ENCODE measurements around the gene ANKFY1.
"Not testable (repeated sequence)": the region's sequence is repeated elsewhere in the genome, so short reads cannot be mapped to it uniquely, and the experiment has no call there.

ANKFY1 gene

DNA sequence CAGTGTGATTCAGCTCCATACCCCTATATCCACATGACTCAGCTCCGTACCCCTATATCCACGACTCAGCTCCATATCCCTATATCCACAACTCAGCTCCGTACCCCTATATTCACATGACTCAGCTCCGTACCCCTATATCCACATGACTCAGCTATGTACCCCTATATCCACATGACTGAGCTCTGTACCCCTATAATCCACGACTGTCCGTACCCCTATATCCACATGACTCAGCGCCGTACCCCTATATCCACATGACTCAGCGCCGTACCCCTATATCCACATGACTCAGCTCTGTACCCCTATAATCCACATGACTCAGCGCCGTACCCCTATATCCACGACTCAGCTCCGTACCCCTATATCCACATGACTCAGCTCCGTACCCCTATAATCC, 104.0 kb downstream of the ANKFY1 start:
- no peak for DNase-seq (ENCODE audit: low read depth in 3 of 3, low spot score in 1 of 3)

DNA sequence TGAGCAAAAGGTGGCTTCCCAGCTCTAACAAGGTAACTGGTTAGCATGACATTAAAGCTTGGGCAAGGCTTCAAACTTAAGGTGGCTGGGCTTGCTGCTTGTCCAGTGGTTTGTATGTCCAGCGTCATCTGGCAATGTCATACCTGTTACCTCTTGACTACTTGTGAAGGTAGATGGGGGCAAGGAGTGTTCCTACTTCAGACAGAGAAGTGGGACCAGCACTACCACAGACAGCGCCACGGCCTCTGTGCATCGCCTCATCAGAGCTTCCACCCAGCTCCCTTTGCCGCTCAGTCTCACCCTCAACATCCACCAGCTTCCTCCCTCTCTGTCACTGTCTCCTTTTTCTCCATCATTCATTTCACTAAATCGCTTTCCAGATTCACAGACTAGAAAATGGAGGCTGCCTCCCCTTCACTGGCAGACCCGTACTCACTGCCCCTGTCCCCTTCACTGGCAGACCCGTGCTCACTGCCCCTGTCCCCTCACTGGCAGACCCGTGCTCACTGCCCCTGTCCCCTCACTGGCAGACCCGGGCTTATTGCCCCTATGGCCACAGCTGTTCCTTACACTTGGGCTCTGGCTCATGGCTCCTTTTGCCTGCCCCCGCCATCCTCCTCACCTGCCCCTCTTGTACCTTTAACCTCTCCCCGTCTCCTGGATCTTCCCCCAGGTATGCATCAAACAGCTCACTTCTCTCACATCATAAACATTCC, 106.0 kb downstream of the ANKFY1 start:
- no peak for DNase-seq (ENCODE audit: low read depth in 3 of 3, low spot score in 1 of 3)

DNA sequence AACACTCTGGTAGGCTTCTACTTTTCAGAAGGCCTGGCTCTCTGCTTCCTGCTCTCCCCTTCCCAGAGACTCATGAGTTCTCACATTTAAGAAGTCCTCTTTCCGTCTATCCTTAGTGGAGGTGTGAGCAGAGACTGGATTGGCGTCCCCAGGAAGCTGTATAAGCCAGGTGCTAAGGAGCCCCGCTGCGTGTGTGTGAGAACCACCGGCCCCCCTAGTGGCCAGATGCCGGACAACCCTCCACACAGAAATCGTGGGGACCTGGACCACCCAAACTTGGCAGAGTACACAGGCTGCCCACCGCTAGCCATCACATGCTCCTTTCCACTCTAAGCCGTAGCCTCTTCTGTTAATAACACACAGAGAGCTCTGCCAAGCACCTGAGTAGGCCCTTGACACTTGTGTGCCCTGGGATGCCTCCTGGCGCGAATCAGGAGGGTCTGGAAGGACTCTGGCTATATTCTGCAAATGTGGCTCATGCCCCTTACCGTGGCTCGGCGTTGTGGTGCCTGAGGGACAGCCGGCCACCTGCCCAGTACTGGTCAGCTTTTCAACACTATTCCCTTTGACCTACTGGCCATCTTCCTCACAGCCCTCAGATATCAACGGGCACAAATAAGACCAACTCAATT, 106.9 kb downstream of the ANKFY1 start:
- no peak for DNase-seq (ENCODE audit: low read depth in 3 of 3, low spot score in 1 of 3)

DNA sequence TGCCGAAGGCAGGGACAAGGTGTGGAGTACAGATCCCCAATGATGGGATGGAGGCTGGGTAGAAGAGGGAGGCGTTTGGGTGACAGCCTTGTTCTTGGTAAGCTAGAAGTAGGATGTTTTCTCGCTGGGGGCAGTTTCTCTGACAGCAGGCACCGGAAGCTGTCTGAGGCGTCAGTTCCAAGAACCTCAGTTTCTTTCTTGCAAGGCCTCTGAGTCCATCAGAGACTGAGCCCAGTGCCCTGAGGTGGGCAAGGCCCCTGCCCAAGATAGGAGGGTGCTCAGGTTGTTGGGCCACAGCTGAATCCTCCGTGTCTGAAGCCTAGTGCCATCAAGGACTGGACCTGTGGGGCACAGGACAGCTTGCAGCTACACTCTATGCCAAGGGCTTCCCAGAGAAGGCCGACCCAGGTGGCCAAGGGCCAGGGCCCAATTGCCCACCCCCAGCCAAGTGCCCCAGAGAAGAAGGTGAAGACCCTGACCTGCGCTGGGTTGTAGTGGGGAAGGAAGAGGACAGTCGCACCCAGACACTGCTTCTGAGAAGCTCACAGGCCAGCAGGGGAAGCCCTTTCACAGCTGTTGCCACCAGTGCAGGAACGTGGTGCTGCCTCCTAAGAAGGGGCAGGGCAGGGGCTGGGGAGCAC, 107.7 kb downstream of the ANKFY1 start:
- no peak for DNase-seq (ENCODE audit: low read depth in 3 of 3, low spot score in 1 of 3)

DNA sequence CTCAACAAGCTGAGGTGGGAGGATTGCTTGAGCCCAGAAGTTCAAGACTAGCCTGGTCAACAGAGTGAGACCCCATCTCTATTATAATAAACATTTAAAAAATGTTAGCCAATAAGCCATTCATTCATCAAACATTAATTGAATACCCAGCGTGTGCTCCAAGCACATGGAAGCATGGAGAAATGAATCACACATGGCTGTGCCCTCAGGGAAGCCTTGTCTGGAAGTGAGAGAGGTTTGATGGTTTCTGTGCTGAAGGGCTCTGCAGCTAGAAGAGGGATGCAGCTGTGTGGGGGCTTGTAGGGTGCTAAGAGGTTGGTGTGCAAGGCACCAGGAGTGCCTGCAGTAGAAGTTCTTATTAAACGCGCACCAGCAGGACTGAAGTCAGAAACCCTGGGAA, 109.6 kb downstream of the ANKFY1 start:
- DNase-seq (ENCODE audit: low read depth in 3 of 3, low spot score in 1 of 3): no peak

DNA sequence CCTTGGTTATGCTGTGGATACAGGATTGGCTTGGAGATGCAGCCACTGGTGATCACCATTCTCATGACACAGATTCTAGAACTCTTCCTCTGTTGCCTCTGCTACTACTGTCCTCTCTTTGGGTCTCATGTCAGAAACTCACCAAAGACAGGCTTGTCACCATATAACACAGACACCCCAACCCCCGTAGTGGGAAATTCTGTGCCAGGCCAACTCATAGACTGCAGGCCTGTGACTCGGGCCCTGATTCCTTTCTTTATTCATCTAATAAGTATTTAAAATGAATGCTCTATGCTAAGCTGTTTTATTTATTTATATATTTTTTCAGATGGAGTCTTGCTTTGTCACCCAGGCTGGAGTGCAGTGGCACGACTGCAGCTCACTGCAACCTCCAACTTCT, 111.3 kb downstream of the ANKFY1 start:
- DNase-seq (ENCODE audit: low read depth in 3 of 3, low spot score in 1 of 3): no peak

DNA sequence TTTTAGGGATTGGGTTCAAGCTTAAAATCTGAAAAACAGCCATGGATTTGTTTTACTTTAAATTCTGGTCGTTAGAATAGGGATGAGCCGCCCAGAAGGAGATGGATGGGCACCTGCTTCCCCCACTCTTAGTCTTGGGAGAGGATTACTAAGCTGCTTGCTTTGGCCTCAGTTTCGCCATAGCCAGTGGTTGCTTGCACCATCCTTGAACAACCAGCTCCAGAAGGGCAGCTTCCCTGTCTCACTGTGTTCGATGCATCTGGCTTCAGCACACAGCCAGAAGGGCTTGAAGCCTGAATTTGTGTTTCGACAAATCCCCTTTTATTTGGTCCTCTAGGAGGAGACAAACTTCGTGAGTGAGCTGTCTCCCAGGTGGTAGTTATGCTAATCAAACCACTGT, 113.7 kb downstream of the ANKFY1 start:
- no peak for DNase-seq (ENCODE audit: low read depth in 3 of 3, low spot score in 1 of 3)

DNA sequence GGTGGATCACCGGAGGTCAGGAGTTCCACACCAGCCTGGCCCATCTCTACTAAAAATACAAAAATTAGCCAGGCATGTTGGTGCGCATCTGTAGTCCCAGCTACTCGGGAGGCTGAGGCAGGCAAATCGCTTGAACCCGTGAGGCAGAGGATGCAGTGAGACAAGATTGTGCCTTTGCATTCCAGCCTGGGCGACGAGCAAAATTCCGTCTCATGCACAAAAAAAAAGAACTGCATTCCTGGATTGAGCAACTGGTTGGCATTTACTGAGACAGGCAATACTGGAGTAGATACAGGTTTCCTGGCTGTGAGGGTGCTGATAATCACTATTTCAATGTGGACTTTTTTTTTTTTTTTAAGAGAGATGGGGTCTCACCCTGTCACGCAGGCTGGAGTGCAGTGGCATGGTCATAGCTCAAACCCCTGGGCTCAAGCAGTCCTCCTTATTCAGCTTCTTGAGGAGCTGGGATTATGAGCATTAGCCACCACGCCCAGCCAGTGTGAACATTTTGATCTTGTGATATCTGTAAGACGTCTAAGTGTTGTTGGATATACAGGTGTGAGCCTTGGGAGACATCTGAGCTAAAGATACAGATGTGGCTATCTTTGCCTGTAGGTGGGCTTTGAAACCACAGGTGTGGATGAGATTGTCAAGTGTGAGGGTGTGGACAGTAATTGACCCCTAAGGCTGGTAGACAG, 115.0 kb downstream of the ANKFY1 start:
- DNase-seq (ENCODE audit: low read depth in 3 of 3, low spot score in 1 of 3): no peak

DNA sequence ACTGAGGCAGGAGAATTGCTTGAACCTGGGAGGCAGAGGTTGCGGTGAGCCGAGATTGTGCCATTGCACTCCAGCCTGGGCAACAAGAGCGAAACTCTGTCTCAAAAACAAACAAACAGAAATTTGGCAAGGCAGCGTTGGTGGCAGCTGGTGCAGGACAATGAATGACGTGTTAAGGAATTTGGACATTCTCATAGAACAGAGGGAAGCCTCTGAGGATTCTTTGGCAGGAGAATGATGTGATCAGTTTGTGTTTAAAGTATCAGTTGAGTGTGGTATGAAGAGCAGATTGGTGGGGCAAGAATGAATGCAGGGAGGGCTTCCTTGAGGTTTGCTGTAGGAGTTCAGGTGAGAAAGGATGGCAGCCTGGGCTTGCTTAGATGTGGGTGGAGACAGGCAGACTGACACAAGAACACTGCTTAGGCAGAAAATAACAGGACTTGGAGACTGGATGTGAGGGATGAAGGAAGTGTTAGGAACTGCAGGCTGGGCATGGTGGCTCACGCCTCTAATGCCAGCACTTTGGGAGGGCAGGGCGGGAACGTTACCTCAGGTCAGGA, 115.9 kb downstream of the ANKFY1 start:
- no peak for DNase-seq (ENCODE audit: low read depth in 3 of 3, low spot score in 1 of 3)

DNA sequence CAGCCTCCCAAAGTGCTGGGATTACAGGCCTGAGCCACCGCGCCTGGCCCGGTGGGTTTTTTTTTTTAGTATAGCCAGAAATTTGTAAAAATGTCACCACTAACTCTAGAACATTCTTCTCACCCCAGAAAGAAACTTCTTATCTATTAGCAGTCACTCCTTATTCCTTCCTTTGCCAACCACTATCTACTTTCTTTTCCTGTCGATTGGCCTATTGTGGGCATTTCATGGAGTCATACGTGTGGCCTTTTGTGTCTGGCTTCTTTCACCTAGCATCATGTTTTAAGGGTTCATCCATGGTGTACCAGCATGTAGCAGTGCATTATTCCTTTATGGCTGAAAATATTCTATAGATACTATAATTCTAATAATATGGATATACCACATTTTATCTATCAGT, 117.1 kb downstream of the ANKFY1 start:
- DNase-seq (ENCODE audit: low read depth in 3 of 3, low spot score in 1 of 3): no peak

DNA sequence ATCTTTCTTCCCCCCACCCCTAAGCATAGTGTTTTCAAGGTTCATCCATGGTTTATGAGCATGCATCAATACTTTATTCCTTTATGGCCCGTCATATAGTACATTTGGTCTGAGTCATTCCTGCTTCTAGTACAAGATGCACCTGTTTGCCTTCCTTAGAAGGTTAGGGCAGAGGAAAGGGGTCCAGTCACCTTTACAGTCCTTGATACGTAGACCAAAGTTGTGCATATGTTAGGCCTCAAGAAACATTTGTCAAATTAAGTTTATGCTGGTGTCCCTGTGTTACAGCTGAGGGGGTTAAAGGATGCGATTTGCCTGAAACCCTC, 119.4 kb downstream of the ANKFY1 start:
- DNase-seq (ENCODE audit: low read depth in 3 of 3, low spot score in 1 of 3): no peak

DNA sequence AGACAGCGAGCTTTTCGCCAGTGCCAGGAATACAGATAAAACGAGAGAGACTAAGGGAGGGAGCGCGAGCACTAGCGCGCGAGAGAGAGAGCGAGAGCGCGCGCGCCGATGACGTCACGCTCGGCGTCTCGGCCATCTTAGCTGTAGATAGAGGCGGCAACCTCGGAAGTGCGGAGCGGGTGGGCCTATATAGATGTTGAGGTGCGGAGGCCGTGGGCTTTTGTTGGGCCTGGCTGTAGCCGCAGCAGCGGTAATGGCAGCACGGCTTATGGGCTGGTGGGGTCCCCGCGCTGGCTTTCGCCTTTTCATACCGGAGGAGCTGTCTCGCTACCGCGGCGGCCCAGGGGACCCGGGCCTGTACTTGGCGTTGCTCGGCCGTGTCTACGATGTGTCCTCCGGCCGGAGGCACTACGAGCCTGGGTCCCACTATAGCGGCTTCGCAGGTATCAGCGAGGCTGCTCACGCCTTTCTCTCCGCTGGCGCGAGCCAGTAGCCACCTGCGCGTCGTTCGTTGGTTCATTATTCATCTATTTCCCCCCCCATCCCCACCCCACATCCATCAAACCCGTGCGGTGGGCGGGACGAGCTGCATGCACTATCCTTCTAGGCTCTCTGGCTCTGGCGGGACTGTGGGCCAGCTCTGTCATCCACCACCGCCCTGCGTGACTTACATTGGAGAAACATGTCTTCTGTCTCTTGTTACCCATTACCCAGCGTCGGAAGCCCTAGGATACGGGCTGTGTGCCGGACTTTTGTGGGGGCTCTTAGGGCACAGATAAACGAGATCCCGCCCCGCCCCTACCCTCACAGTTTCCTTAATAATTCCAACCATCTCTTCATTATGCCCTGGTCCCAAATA, 120.0 kb downstream of the ANKFY1 start:
- peak; percentile 70 to 78 (median 78) for DNase-seq (ENCODE audit: low read depth in 3 of 3, low spot score in 1 of 3)

DNA sequence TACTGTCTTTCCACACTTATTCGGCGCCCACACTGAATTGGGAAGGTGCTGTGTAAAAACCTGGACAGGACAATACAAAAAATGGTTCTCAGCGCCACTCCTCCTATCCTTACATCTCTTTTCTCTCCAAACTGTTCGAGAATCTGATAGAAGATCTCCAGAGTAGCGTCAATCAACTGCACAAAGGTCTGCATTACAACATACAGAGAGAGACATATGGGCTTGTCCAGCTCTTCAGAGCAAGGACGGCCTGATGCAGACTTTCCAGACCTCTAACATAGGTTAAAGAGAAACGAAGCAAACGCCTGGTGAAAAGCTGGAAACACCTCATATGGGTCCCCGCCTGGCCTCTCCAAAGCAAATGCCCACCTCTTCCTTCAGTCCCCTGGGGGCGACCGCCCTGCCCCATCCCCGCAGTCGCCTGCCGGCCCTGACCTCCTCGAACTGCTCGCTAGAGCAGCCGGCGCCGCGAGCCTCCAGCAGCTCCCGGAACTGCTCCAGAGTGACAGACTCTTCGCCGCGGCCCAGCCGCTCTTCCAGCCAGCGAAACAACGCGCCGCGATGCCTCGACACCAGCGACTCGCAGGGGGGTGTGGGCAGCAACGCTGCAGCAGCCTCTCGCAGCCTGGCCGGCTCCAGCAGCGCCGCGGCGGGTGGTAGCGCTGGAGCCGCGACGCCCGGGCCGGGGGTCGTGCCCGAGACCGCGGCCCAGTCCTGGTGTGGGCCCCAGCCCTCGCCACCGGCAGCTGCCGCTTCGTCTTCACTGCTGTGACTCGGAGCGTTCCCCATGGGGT, 121.5 kb downstream of the ANKFY1 start:
- DNase-seq (ENCODE audit: low read depth in 3 of 3, low spot score in 1 of 3): peak in 1 of 3 donors; percentile 7

DNA sequence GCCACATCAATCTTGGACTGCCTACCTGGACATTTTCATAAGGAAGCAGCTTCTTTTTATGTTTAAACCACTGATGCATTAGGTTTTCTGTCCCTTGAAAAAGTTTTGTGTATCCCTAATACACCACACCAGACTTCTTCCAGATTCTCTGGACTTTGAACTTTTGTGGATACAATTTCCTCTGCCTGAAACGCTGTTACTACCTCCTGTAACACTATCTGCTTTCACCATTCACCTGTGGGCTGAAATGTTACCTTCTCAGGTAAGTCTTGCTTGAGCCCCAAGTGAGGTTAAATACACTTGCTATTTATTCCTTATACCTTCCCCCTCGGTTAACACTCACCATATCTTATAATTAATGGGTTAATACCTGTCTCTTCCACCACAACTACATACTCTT, 123.7 kb downstream of the ANKFY1 start:
- no peak for DNase-seq (ENCODE audit: low read depth in 3 of 3, low spot score in 1 of 3)

DNA sequence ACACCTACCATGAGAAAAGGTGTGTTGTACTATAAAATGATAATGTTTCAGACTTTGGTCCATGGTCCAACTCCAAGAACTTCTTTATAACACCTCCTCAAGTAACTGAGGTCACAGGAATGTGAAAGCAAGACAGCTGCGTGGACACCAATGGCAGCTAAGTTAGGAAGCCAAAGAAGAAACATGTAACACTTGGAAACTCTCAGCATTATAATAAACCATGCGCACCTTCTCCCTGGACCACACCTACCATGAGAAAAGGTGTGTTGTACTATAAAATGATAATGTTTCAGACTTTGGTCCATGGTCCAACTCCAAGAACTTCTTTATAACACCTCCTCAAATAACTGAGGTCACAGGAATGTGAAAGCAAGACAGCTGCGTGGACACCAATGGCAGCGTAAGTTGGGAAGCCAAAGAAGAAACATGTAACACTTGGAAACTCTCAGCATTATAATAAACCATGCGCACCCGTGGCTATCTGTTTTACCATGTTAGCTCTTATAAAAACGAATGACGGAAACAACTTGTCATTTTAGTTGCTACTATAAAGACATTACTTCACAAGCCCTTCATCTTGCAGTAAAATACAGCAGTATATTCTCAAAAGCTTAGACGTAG, 124.8 kb downstream of the ANKFY1 start:
- DNase-seq (ENCODE audit: low read depth in 3 of 3, low spot score in 1 of 3): not testable (repeated sequence)

DNA sequence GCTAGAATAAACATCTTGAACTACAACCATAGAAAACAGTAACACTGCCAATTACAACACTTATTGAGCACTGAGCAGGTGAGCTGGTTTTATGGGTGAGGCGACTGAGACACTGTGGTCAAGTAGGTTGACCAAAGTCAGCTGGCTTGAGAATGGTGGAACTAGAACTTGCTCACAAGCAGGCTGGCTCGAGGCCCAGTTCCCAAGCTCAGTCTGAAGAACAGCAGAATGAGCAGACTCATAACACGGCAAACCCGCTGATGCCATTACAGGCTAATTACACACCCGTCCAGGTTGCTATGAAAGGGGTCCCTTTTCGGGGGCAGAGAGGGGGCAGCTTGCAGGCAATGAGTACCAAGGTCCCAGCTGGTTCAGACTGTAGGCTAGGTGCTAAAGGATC, 127.4 kb downstream of the ANKFY1 start:
- DNase-seq (ENCODE audit: low read depth in 3 of 3, low spot score in 1 of 3): no peak

DNA sequence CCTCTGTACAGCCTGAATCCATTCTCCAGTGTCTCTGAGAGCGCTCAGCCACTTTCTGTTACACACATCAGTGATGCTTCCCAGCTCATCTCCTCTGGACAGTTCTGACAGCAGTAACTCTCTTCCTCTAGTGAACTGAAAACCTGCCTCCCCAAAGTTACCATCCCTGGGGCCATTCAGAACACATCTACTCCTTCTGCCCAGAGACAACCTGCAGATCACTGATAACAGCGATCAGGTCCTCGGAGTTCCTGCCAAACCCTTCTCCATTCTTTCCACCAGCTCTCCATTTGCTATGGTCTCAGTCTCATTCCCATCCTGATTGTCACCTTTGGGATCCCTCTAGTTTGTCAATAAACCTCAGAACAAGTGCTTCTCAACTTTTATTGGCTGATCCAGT, 128.3 kb downstream of the ANKFY1 start:
- no peak for DNase-seq (ENCODE audit: low read depth in 3 of 3, low spot score in 1 of 3)

DNA sequence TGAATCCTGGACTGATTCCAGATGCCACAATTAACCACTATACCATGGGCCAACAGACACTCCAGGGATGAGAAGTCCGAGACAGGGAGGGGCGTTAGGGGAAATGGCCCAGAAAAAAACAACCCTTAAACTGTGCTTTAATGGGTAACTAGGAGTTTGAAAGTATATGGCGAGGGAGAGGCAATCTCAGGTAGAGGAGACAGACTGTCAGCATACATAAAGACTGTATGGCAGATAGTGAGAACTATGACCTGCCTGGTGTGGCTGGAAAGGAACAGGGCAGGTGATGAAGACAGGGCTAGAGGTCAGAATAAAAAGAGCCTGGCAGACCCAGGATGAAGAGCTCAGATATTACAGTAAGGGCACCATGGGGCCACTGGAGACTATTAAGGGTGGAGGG, 129.1 kb downstream of the ANKFY1 start:
- DNase-seq (ENCODE audit: low read depth in 3 of 3, low spot score in 1 of 3): no peak

DNA sequence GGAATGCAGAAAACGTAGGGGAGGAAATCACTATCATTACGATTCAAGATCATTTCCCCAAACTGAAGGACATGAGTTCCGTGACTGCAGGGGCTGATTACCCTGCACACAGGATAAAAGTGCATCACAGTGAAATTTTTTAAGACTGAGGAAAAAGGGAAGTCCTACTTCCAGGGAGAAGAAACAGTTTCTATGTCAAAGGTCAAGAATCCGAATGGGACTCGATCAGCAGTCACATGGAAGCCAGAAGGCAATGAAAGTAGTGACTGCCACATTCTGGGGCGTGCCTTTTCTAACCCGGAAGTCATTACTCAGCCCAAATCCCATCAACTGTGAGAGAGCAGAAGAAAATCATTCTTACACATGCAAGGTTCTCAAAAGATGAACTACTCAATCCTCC, 133.1 kb downstream of the ANKFY1 start:
- DNase-seq (ENCODE audit: low read depth in 3 of 3, low spot score in 1 of 3): no peak

DNA sequence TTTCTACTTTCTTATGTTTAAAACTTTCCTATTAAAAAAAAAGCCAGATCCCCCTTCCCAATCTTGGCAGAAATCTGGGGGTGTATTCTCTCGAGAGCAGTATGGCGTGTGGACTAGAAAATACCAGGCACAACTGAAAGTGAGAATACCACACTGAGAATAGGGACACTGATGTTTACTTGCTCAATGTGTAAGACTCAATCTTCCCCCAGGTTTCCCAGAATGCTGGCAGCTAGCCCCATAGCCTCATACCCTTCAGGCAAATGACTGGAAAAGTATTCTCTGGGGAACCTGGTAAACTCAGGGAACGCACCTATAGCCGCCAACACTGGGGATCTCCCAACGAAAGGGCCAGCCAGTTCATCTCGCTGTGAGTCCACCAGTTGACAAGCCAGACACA, 136.2 kb downstream of the ANKFY1 start:
- DNase-seq (ENCODE audit: low read depth in 3 of 3, low spot score in 1 of 3): no peak

All from stimulated activated CD4-positive, alpha-beta T cell treated with anti-CD3 and anti-CD28 coated beads, TNF-alpha, amount 100 ng/mL, for 1 hour (primary cell).